GM10266 (cell line): Measurements from ENCODE around the gene EYA2.

Experiments used
- DNase-seq: peaks from one replicate; pipeline ENCODE4 v3.0.0; 2012; ENCODE audit errors: extremely low spot score
- TF ChIP-seq, protein P1 (sequence below): IDR thresholded peaks from 2 replicates; pipeline ENCODE4 v1.5.1; 2012; ENCODE audit warnings: mild to moderate bottlenecking, low read depth; ENCODE audit not compliant: control insufficient read depth, insufficient read depth; ENCODE audit errors: missing control alignments

EYA2 gene

DNA sequence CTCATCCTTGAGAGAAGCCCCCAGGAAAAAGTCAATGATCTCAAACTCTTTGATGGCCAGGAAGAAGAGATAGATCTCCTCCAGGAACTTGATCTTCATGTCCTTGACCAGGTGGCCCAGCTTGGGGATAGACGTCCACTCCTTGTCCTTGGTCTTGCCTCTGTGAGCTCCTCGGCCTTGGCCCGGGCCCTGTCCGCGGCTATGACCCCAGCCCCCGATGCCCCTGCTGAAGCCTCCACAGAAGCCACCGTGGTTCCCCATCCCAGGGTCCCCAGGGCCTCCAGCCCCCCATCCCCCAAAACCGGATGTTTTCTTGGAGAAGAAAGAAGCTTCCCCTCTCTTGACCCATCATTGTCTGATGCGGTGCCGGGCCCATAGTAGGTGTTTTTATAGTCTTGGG lies 266.8 kb downstream of the EYA2 start:
- DNase-seq: no peak
- TF ChIP-seq, protein P1, sequence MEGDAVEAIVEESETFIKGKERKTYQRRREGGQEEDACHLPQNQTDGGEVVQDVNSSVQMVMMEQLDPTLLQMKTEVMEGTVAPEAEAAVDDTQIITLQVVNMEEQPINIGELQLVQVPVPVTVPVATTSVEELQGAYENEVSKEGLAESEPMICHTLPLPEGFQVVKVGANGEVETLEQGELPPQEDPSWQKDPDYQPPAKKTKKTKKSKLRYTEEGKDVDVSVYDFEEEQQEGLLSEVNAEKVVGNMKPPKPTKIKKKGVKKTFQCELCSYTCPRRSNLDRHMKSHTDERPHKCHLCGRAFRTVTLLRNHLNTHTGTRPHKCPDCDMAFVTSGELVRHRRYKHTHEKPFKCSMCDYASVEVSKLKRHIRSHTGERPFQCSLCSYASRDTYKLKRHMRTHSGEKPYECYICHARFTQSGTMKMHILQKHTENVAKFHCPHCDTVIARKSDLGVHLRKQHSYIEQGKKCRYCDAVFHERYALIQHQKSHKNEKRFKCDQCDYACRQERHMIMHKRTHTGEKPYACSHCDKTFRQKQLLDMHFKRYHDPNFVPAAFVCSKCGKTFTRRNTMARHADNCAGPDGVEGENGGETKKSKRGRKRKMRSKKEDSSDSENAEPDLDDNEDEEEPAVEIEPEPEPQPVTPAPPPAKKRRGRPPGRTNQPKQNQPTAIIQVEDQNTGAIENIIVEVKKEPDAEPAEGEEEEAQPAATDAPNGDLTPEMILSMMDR: no peak

DNA sequence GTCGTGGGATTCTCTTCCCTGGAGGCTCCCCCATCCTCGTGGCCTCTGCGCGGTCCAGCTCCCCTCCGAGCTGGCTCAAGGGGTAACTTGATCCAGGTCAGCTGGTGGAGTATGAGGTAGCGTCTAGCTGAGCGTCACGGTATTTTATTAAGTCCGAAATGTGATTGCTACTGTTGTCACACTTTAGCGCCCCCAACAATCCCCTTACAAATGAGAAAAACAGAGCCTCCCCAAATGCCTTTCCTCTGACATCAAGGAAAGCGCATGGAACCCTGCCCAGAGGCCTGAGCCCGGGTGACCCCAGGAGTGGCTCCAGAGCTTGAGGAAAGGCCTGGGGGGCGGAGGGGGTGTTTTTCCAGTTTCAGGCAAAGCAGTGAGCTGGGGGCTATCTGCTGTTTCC lies 269.5 kb downstream of the EYA2 start:
- no peak for DNase-seq
- TF ChIP-seq, protein P1: no peak

DNA sequence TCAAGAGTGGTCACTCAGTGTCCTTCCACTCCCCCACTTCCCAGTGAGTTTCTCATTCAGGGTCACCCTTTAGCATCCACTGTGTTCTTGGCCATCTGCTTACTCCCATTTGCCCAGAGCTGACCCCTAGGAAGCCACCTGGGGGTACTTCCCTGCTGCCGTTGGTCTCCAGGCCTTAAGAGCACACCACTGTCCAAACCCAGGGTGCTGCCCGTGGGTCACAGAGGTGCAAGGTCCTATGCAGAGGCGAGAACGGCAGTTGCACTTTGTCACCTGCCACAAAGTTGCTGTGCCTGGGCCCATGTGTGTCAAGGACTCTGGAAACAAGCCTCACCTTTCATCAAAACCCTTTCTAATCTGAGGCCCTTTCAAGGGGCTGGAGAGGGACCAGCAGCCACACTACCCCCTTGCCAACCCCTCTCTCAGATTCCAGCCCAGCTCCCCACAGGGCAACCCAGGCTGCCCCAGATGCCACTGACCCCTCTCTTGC lies 270.8 kb downstream of the EYA2 start:
- DNase-seq: no peak
- TF ChIP-seq, protein P1: no peak

DNA sequence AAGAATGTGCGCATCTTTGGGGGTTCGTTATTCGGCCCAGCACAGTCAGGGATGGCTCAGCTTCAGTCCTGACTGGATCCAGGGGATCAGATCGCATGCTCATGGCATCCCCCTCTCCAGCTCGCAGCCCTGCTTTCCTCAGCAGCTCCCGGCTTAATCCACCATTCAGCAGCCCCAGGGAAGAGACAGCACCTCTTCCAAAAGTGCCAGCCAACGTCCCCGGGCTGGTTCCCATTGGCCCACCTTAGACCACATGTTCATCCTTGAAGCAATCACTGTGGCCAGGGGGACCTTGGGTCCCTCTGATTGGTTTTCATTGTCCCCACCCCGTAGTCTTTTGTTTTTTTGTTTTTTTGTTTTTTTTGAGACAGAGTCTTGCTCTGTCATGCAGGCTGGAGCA lies 273.2 kb downstream of the EYA2 start:
- no peak for DNase-seq
- TF ChIP-seq, protein P1: no peak

DNA sequence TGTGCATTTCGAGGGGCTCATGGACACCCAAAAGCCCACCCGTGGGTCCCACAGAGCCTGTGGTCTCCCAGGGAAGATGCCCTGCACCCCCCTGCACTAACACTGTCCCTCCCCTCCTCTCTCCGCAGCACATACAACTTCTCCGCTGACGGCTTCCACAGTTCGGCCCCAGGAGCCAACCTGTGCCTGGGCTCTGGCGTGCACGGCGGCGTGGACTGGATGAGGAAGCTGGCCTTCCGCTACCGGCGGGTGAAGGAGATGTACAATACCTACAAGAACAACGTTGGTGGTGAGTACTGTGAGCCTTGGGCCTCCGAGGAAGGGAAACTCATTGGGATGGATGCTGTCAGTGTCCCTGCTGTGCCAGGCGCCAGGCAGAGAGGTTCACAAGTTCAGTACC lies 277.9 kb downstream of the EYA2 start:
- DNase-seq: no peak
- TF ChIP-seq, protein P1: no peak

DNA sequence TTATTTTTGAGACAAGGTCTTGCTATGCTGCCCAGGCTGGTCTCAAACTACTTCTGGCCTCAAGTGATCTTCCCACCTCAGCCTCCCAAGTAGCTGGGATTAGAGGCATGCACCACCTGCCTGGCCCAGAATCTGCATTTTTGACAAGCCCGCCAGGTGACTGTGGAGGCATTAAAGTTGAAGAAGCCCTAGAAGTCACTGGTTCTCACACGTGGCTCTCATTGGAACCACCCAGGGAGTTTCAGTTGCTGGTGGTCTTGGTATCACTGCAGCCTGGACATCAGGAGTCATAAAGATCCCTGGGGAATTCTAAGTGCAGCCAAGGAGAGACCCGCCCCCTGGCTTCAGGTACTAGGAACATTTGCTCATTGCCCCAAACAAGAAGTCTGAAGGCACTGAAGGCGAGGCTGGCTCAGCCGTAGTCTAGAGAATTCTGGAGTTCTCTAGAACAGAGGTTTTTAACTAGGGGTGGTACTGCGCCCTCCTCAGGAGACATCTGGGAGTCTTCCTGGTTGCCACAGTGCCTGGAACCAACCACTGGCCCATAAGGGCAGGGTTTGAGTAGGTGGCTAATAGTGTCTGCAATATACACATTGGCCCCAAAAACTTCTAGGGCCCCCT lies 279.1 kb downstream of the EYA2 start:
- TF ChIP-seq, protein P1: no peak
- DNase-seq: no peak

DNA sequence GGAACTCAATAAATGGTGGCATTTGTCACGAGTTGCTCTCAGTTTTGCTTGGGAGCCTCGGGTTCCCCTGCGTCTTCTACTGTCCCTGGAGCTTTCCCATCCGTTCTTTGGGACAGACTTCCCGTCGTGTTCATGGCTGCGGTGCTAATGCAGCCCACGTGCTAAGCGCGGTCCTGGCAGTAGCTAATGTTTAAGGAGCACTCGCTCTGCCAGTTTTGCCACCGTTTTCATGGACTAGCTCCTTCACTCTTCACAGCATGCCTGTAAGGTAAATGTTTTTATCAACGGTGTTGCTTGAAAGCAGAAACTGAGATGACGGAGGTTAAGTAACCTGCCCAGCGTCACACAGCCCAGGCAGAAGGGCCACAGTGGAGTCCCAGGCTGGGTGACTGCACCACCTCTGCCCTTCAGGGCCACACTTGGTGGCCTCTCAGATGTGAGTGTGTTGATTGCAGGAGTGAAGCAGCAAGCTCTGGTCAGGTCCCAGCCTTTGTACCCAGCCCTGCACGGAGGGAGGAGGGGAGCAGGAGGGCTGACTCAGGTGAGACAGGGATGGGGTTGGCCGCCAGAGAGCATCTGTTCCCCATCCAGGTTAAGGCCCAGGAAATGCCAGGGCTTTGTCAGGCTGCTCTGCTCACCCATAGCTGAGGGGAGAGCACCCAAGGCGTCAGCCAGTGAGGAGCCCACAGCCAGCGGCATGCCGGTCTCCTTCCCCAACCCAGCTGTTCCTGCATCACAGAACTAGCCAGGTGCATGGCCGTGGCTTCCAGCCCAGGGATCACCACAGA lies 280.0 kb downstream of the EYA2 start:
- DNase-seq: no peak
- TF ChIP-seq, protein P1: no peak
